Measurements from ENCODE around the gene KCNK1. TPM values are rescaled to one million over a fixed set of nuclear protein-coding genes. Genes with fewer than 3 reads are reported as not detected.

KCNK1 gene
- total and polyA plus RNA-seq, 2 of the 13 experiments (the other 11 are each of a cell fraction or from before 2014, with no cell fraction given) = not detected

- no peaks in the 10 kb centered on the region for H3K79me2 ChIP-seq (ENCODE audit: insufficient read depth, low read length)
- POLR2A ChIA-PET = no interaction called here
- intact Hi-C loops (cut with micrococcal nuclease; ENCODE audit: unreplicated experiment) (no loop called here), in situ Hi-C loops (cut with HindIII; ENCODE audit: extremely low pct_ligation_motif_present, low pct_unique_long_range_greater_than_20kb) (no loop called here)
- H3K27ac ChIP-seq (ENCODE audit: extremely low read length, insufficient read depth, low read length) = no peak overlapping the region
- no peaks in the 10 kb centered on the region for H4K20me1 ChIP-seq (ENCODE audit: insufficient read depth, low read length)
- H2AFZ ChIP-seq (ENCODE audit: low read length) = no peak overlapping the region
- no peak overlapping the region for H3K9ac ChIP-seq (ENCODE audit: insufficient read depth, low read depth, low read length)
- ATAC-seq (no peak), DNase-seq (ENCODE audit: low spot score) (no peak), FAIRE-seq (no peak)
- H3K27me3 ChIP-seq (ENCODE audit: control insufficient read depth in 1 of 2, insufficient read depth in 2 of 2, low read length in 2 of 2) = no peaks in the 10 kb centered on the region
- 15% methylated on average over 3 of the region's 3 CpGs for WGBS (ENCODE audit: low lambda C conversion rate)
- no peaks in the 10 kb centered on the region for H3K4me1 ChIP-seq (ENCODE audit: insufficient read depth, low read length)
- CTCF ChIA-PET (ENCODE audit: low intra/inter-chr PET ratio, low total read pairs) = no interaction called here
- no peaks in the 10 kb centered on the region for H3K36me3 ChIP-seq (replicated peaks in 1 of 2; ENCODE audit: control insufficient read depth in 1 of 2, insufficient read depth in 2 of 2, low read length in 2 of 2)
- peaks cover 9% of the 10 kb centered on the region; the same call in 1 of the 2 replicates for H3K9me3 ChIP-seq (ENCODE audit: low read length)
- H3K4me2 ChIP-seq (ENCODE audit: low read depth, low read length) = no peak overlapping the region
- BruUV-seq (replicated peaks) = no TSS peak
- no peak overlapping the region for H3K4me3 ChIP-seq (replicated peaks in 1 of 3; ENCODE audit: insufficient read depth in 1 of 3, low read depth in 2 of 3, low read length in 3 of 3)
- TF ChIP-seq RARA (CRISPR knock-in tag; IDR thresholded peaks at IDR 0.05) (no peak), PLRG1 (conservative IDR thresholded peaks at IDR 0.05) (no peak), ZNF770 (CRISPR knock-in tag; IDR thresholded peaks at IDR 0.05) (no peak), ZNF670 (CRISPR knock-in tag; IDR thresholded peaks at IDR 0.05; ENCODE audit: borderline replicate concordance) (no peak), ETV6 (CRISPR knock-in tag; conservative IDR thresholded peaks at IDR 0.05) (no peak), GTF3A (CRISPR knock-in tag; conservative IDR thresholded peaks at IDR 0.05) (no peak), ZNF225 (CRISPR knock-in tag; IDR thresholded peaks at IDR 0.05) (no peak), HIC2 (CRISPR knock-in tag; IDR thresholded peaks at IDR 0.05; ENCODE audit: low read depth) (no peak), ZNF749 (CRISPR knock-in tag; IDR thresholded peaks at IDR 0.05; ENCODE audit: borderline replicate concordance) (no peak), ZNF33A (CRISPR knock-in tag; IDR thresholded peaks at IDR 0.05; ENCODE audit: borderline replicate concordance) (no peak), ZNF331 (CRISPR knock-in tag; IDR thresholded peaks at IDR 0.05) (no peak), PBX2 (CRISPR knock-in tag; IDR thresholded peaks at IDR 0.05) (no peak), REST (IDR thresholded peaks at IDR 0.05; ENCODE audit: borderline replicate concordance in 1 of 2, low read depth in 1 of 2, low read length in 2 of 2) (no peak), NR1H2 (CRISPR knock-in tag; IDR thresholded peaks at IDR 0.05; ENCODE audit: borderline replicate concordance, low read depth) (no peak), GLI4 (CRISPR knock-in tag; IDR thresholded peaks at IDR 0.05; ENCODE audit: borderline replicate concordance) (no peak), RARG (CRISPR knock-in tag; IDR thresholded peaks at IDR 0.05; ENCODE audit: low read depth) (no peak), TAF1 (CRISPR knock-in tag; IDR thresholded peaks at IDR 0.05) (no peak), ZNF468 (CRISPR knock-in tag; IDR thresholded peaks at IDR 0.05) (no peak)
Measured at GRCh38 chr1:233570216-233570615, 43.7 kb upstream of the KCNK1 start.
